ENCODE measurements around the gene EEFSEC.

Gene EEFSEC

GRCh38 chr3:128176276-128176833, 23.1 kb downstream of the EEFSEC start:
- no peak for DNase-seq (ENCODE audit: low read depth)
- no peak for TF ChIP-seq CTCF (IDR thresholded peaks at IDR 0.05; ENCODE audit: low read depth, low read length)
- TF ChIP-seq MAX (IDR thresholded peaks at IDR 0.05; ENCODE audit: low read depth, low read length) = no peak
- TF ChIP-seq POLR2A (IDR thresholded peaks at IDR 0.05; ENCODE audit: extremely low read depth, insufficient read length) = no peak
- TF ChIP-seq MYC (IDR thresholded peaks at IDR 0.05; ENCODE audit: low read depth, low read length) = no peak
- H3K4me3 ChIP-seq (ENCODE audit: low read depth, low read length) = no peak overlapping the region

GRCh38 chr3:128177865-128178264, 24.6 kb downstream of the EEFSEC start:
- peak overlapping the region; percentile 25 for H3K4me3 ChIP-seq (ENCODE audit: low read depth, low read length)
- no peak for TF ChIP-seq MAX (IDR thresholded peaks at IDR 0.05; ENCODE audit: low read depth, low read length)
- TF ChIP-seq CTCF (IDR thresholded peaks at IDR 0.05; ENCODE audit: low read depth, low read length) = no peak
- TF ChIP-seq MYC (IDR thresholded peaks at IDR 0.05; ENCODE audit: low read depth, low read length) = no peak
- no peak for TF ChIP-seq POLR2A (IDR thresholded peaks at IDR 0.05; ENCODE audit: extremely low read depth, insufficient read length)

GRCh38 chr3:128178782-128179483, 25.7 kb downstream of the EEFSEC start:
- TF ChIP-seq MYC (IDR thresholded peaks at IDR 0.05; ENCODE audit: low read depth, low read length) (no peak), MAX (IDR thresholded peaks at IDR 0.05; ENCODE audit: low read depth, low read length) (no peak), POLR2A (IDR thresholded peaks at IDR 0.05; ENCODE audit: extremely low read depth, insufficient read length) (no peak), CTCF (IDR thresholded peaks at IDR 0.05; ENCODE audit: low read depth, low read length) (no peak)
- no peak overlapping the region for H3K4me3 ChIP-seq (ENCODE audit: low read depth, low read length)
- no peak for DNase-seq (ENCODE audit: low read depth)

More at GRCh38 chr3:128177865-128178264, 24.6 kb downstream of the EEFSEC start:
- DNase-seq (ENCODE audit: low read depth) = no peak

GRCh38 chr3:128179484-128179819, 26.2 kb downstream of the EEFSEC start:
- TF ChIP-seq MYC (IDR thresholded peaks at IDR 0.05; ENCODE audit: low read depth, low read length) (no peak), MAX (IDR thresholded peaks at IDR 0.05; ENCODE audit: low read depth, low read length) (no peak), CTCF (IDR thresholded peaks at IDR 0.05; ENCODE audit: low read depth, low read length) (no peak), POLR2A (IDR thresholded peaks at IDR 0.05; ENCODE audit: extremely low read depth, insufficient read length) (no peak)
- no peak overlapping the region for H3K4me3 ChIP-seq (ENCODE audit: low read depth, low read length)
- no peak for DNase-seq (ENCODE audit: low read depth)

GRCh38 chr3:128180436-128180835, 27.2 kb downstream of the EEFSEC start:
- H3K4me3 ChIP-seq (ENCODE audit: low read depth, low read length) = no peak overlapping the region
- no peak for TF ChIP-seq MAX (IDR thresholded peaks at IDR 0.05; ENCODE audit: low read depth, low read length)
- TF ChIP-seq MYC (IDR thresholded peaks at IDR 0.05; ENCODE audit: low read depth, low read length) = no peak
- TF ChIP-seq POLR2A (IDR thresholded peaks at IDR 0.05; ENCODE audit: extremely low read depth, insufficient read length) = no peak
- TF ChIP-seq CTCF (IDR thresholded peaks at IDR 0.05; ENCODE audit: low read depth, low read length) = no peak
- DNase-seq (ENCODE audit: low read depth) = no peak

All from NB4 (cell line).